Measurements from ENCODE around the gene PIF1. TPM values are rescaled to one million over a fixed set of nuclear protein-coding genes. Genes with fewer than 3 reads are reported as not detected.
A peak's percentile ranks its signal among the peaks of the same experiment; 100 is the strongest.

Gene PIF1, protein sequence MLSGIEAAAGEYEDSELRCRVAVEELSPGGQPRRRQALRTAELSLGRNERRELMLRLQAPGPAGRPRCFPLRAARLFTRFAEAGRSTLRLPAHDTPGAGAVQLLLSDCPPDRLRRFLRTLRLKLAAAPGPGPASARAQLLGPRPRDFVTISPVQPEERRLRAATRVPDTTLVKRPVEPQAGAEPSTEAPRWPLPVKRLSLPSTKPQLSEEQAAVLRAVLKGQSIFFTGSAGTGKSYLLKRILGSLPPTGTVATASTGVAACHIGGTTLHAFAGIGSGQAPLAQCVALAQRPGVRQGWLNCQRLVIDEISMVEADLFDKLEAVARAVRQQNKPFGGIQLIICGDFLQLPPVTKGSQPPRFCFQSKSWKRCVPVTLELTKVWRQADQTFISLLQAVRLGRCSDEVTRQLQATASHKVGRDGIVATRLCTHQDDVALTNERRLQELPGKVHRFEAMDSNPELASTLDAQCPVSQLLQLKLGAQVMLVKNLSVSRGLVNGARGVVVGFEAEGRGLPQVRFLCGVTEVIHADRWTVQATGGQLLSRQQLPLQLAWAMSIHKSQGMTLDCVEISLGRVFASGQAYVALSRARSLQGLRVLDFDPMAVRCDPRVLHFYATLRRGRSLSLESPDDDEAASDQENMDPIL
- total RNA-seq = 1 to 10 TPM in 2 of 4 donors, under 1 TPM in 1, not detected in 1; 0.39 to 2.4 (median 1.1) TPM

- Histone ChIP-seq H3K27ac (peak within 1 kb of the TSS; percentile 9 to 83 (median 72)), H3K4me1 (peaks cover 0 to 29% (median 16%) of the 10 kb centered on the region in 4 donors), H3K4me3 (peak within 1 kb of the TSS; percentile 20 to 57 (median 42)), H3K9me3 (no peaks in the 10 kb centered on the region), H3K27me3 (no peaks in the 10 kb centered on the region), H3K36me3 (no peaks in the 10 kb centered on the region)
- DNase-seq (ENCODE audit: low spot score in 2 of 2) = peak; percentile 80 to 95
- WGBS, 2 donors = 3 to 4% methylated on average over 26 to 35 of the region's 35 CpGs
- TF ChIP-seq EP300 (IDR thresholded peaks at IDR 0.05) = peak; percentile 67 to 90
- TF ChIP-seq POLR2A (IDR thresholded peaks at IDR 0.05) = peak; percentile 32 to 81
- TF ChIP-seq, protein P1, sequence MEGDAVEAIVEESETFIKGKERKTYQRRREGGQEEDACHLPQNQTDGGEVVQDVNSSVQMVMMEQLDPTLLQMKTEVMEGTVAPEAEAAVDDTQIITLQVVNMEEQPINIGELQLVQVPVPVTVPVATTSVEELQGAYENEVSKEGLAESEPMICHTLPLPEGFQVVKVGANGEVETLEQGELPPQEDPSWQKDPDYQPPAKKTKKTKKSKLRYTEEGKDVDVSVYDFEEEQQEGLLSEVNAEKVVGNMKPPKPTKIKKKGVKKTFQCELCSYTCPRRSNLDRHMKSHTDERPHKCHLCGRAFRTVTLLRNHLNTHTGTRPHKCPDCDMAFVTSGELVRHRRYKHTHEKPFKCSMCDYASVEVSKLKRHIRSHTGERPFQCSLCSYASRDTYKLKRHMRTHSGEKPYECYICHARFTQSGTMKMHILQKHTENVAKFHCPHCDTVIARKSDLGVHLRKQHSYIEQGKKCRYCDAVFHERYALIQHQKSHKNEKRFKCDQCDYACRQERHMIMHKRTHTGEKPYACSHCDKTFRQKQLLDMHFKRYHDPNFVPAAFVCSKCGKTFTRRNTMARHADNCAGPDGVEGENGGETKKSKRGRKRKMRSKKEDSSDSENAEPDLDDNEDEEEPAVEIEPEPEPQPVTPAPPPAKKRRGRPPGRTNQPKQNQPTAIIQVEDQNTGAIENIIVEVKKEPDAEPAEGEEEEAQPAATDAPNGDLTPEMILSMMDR (IDR thresholded peaks at IDR 0.05) = peak in 2 of 5 experiments; percentile 9 to 38
These were observed at the start of gene PIF1 for GRCh38 chr15:64825431-64826294. TSS of gene PIF1 (minus strand) at chr15:64825647. CDS start at chr15:64824335, 1,312 bp downstream.

DNA sequence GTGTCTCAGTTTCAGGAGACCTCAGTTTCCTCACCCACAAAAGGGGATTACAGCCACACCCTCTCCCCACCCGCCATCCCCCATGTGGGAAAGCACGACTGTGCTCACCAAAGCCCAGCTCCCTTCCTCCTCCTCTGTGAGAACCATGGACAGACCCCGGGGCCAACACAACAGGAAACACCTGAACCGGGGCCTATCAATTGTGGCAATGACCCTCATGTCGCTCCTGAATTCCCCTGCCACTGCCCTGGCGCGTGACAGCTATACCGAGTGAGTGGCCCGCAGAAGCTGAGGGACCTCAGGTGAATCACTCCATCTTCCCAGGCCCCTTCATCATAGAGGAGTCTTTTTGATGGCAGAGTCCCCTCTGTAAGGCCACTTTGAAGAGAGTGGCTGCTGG is 44.9 kb upstream of the PIF1 start:
- no peaks in the 10 kb centered on the region for H3K9me3 ChIP-seq
- H3K4me3 ChIP-seq = no peak overlapping the region
- peak overlapping the region in 2 of 4 donors; percentile 34 to 43 for H3K27ac ChIP-seq
- TF ChIP-seq POLR2A (IDR thresholded peaks at IDR 0.05) = no peak
- TF ChIP-seq, protein P1 (IDR thresholded peaks at IDR 0.05) = no peak
- TF ChIP-seq EP300 (IDR thresholded peaks at IDR 0.05) = no peak
- no peaks in the 10 kb centered on the region for H3K27me3 ChIP-seq
- DNase-seq (ENCODE audit: low spot score in 2 of 2) = no peak
- H3K36me3 ChIP-seq = peaks cover 0 to 44% (median 4%) of the 10 kb centered on the region in 3 donors
- WGBS, 2 donors = 75 to 77% methylated on average over 9 of the region's 9 CpGs
- peaks cover 0 to 40% (median 32%) of the 10 kb centered on the region in 4 donors for H3K4me1 ChIP-seq

DNA sequence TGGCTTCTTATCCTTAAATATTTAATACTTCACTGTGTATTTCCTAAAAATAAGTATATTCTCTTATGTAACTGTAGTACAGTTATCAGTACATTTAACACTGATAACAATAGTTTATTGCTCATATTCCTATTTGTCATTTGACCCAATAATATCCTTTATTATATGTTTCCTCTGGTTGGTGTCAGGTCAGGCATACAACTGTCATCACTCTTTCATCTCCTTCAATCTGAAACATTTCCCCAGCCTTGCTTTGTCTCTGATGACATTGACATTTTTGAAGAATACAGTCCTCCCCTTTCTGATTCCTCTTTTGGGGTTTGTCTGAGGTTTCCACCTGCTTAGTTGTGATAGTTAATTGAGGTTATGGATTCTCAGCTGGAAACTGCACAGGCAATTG is 44.1 kb upstream of the PIF1 start:
- H3K27ac ChIP-seq = peak overlapping the region in 1 of 4 donors; percentile 34

GRCh38 chr15:64865998-64866520 is 40.6 kb upstream of the PIF1 start:
- H3K4me3 ChIP-seq = no peak overlapping the region
- TF ChIP-seq POLR2A (IDR thresholded peaks at IDR 0.05) = no peak
- TF ChIP-seq, protein P1 (IDR thresholded peaks at IDR 0.05) = no peak
- no peak for TF ChIP-seq EP300 (IDR thresholded peaks at IDR 0.05)
- H3K27me3 ChIP-seq = no peaks in the 10 kb centered on the region
- H3K36me3 ChIP-seq = peaks cover 0 to 85% (median 4%) of the 10 kb centered on the region in 3 donors
- H3K9me3 ChIP-seq = no peaks in the 10 kb centered on the region
- WGBS, 2 donors = 37 to 47% methylated on average over 5 to 6 of the region's 6 CpGs
- peak overlapping the region in 3 of 4 donors; percentile 20 to 84 (median 64) for H3K27ac ChIP-seq
- peaks cover 0 to 60% (median 26%) of the 10 kb centered on the region in 4 donors for H3K4me1 ChIP-seq
- no peak for DNase-seq (ENCODE audit: low spot score in 2 of 2)

More for the DNA sequence above, 44.1 kb upstream of the PIF1 start:
- H3K4me1 ChIP-seq = peaks cover 0 to 45% (median 38%) of the 10 kb centered on the region in 4 donors
- TF ChIP-seq, protein P1 (IDR thresholded peaks at IDR 0.05) = no peak
- no peak for TF ChIP-seq POLR2A (IDR thresholded peaks at IDR 0.05)
- no peak overlapping the region for H3K4me3 ChIP-seq
- no peak for DNase-seq (ENCODE audit: low spot score in 2 of 2)
- peaks cover 0 to 53% (median 4%) of the 10 kb centered on the region in 3 donors for H3K36me3 ChIP-seq
- H3K9me3 ChIP-seq = no peaks in the 10 kb centered on the region
- H3K27me3 ChIP-seq = no peaks in the 10 kb centered on the region
